Ovary (tissue), 9 donors: ENCODE data around the gene TM4SF4. TPM values are rescaled to one million over a fixed set of nuclear protein-coding genes. Genes with fewer than 3 reads are reported as not detected.

Experiments
- DNase-seq, 5 donors: peaks; one replicate each; pipeline ENCODE4 v3.0.0-alpha.2; 2019 to 2020
- H3K27ac ChIP-seq, 2 donors: fragments of 200-600 bp; one replicate each; pipeline versions ENCODE4 v1.5.1 to v1.8.0; 2019 to 2022
- H3K27me3 ChIP-seq: fragments of 200-600 bp; one replicate; pipeline ENCODE4 v1.8.0; 2022
- H3K36me3 ChIP-seq: fragments of 200-600 bp; sonication (generic); one replicate; pipeline ENCODE4 v1.5.1; 2019
- H3K4me1 ChIP-seq: one replicate; pipeline ENCODE4 v1.8.1; 2013; ENCODE audit warnings: mild to moderate bottlenecking, moderate library complexity; ENCODE audit not compliant: insufficient read depth
- H3K4me3 ChIP-seq: fragments of 200-600 bp; sonication (generic); one replicate; pipeline ENCODE4 v1.5.1; 2017
- H3K9me3 ChIP-seq, 2 donors: fragments of 200-600 bp in 1 of 2; sonication (generic) in 1 of 2; one replicate each; pipeline versions ENCODE4 v1.5.1 to v1.8.1; 2013 to 2019; ENCODE audit warnings: mild to moderate bottlenecking in 1 of 2, moderate library complexity in 1 of 2
- EP300 ChIP-seq: sonication (generic); formaldehyde crosslinking; IDR thresholded peaks from one replicate; pipeline ENCODE4 v1.6.1; 2017; ENCODE audit warnings: antibody characterized with exemption
- POLR2A ChIP-seq: fragments of 450-650 bp; IDR thresholded peaks from one replicate; pipeline ENCODE4 v1.6.1; 2017; ENCODE audit warnings: antibody characterized with exemption, mild to moderate bottlenecking, moderate library complexity
- WGBS, 3 donors: extraction: QIAGEN DNeasy Blood & Tissue Kit in 1 of 3; methylation state at CpG; one replicate each; pipeline versions ENCODE4 v1.1.5 to v1.1.7; 2013 to 2017; 5-methylcytosine and 5-hydroxymethylcytosine counted together
- intact Hi-C, 4 donors: fragments of 100-400 bp; cut with DNase I; formaldehyde crosslinking; loops; one replicate each; pipeline versions ENCODE4 v1.11.0 to v1.15.1; 2022 to 2023
- polyA plus RNA-seq, 2 donors: library from polyadenylated mRNA; stranded (reverse); fragments of 200-250 nt in 1 of 2; fragments of 350-450 nt in 1 of 2; fragmentation: Illumina TruSeq in 1 of 2; extraction: RNeasy Lipid Tissue Mini Kit (QIAGEN cat#74804) in 1 of 2; gene quantifications; one replicate each; pipeline ENCODE4 v1.2.3, GENCODE V29; 2013 to 2014
- total RNA-seq, 7 donors: library from RNA; depleted of rRNA in 2 of 7; stranded (reverse); fragments of >200 nt in 2 of 7; fragmentation: NEBNext Ultra II Directional in 3 of 7; extraction: Animal tissue kit (Norgen Biotek cat#: 25700) in 3 of 7; gene quantifications; one replicate each; pipeline versions ENCODE4 v1.1.0 to v1.2.4, GENCODE V29; 2016 to 2023
- TF ChIP-seq, protein P1 (sequence below), 3 donors: fragments of 450-650 bp in 2 of 3; fragments of 200-600 bp in 1 of 3; IDR thresholded peaks; one replicate each; pipeline versions ENCODE4 v1.5.1 to v1.8.0; 2016 to 2022; ENCODE audit warnings: antibody characterized with exemption in 3 of 3, mild to moderate bottlenecking in 1 of 3
- donor health status: DM: no; HTN: no; CAD: no; lungs with moderate emphysema.
- donor health status: DM: no; HTN: no; CAD: no.
- donor health status: Bipolar disorder and iron deficiency.
- donor health status: DM: yes; HTN: yes; CAD: no.
- donor health status: DM: no; HTN: no; CAD: no.
- donor health status: DM: yes; HTN: yes; CAD: no.

Gene TM4SF4
- total and polyA plus RNA-seq, 9 donors, result 0.10 to 6.9 (median 4.5) TPM; not detected in 4

DNA sequence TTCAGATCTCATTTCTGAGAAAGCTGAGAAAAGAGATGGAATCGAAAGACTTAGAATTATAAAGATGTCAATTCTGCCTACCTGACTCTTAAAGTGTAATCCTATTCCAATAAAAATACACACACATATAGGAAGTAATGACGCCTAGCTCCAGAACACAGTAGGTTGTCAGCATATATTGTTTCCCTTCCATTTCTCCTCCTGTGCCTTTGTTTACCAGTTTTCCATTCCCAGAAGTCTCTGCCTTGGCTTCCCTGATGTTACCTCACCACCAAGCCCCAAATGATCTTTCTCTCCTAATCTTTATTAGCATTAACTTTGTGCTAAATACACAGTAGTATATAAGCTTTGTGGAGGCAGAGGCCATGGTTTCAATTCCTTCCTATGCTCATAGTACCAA, 40.0 kb downstream of the TM4SF4 start:
- H3K36me3 ChIP-seq, result no peaks in the 10 kb centered on the region
- intact Hi-C loops, result loop anchor here in 3 of 4 donors (5.0 to 10.0 kb wide), 3 partner anchors 200 to 380 kb away; no protein-coding TSS in a partner anchor
- no peaks in the 10 kb centered on the region for H3K27me3 ChIP-seq
- H3K9me3 ChIP-seq, result no peaks in the 10 kb centered on the region
- WGBS, 3 donors, result 88 to 90% (median 90%) methylated on average over 2 of the region's 2 CpGs
- peaks cover 3% of the 10 kb centered on the region for H3K4me1 ChIP-seq
- TF ChIP-seq POLR2A (no peak), EP300 (no peak)
- TF ChIP-seq, protein P1, sequence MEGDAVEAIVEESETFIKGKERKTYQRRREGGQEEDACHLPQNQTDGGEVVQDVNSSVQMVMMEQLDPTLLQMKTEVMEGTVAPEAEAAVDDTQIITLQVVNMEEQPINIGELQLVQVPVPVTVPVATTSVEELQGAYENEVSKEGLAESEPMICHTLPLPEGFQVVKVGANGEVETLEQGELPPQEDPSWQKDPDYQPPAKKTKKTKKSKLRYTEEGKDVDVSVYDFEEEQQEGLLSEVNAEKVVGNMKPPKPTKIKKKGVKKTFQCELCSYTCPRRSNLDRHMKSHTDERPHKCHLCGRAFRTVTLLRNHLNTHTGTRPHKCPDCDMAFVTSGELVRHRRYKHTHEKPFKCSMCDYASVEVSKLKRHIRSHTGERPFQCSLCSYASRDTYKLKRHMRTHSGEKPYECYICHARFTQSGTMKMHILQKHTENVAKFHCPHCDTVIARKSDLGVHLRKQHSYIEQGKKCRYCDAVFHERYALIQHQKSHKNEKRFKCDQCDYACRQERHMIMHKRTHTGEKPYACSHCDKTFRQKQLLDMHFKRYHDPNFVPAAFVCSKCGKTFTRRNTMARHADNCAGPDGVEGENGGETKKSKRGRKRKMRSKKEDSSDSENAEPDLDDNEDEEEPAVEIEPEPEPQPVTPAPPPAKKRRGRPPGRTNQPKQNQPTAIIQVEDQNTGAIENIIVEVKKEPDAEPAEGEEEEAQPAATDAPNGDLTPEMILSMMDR (IDR thresholded peaks at IDR 0.05), result no peak
- no peak overlapping the region for H3K27ac ChIP-seq
- no peak overlapping the region for H3K4me3 ChIP-seq
- no peak for DNase-seq

DNA sequence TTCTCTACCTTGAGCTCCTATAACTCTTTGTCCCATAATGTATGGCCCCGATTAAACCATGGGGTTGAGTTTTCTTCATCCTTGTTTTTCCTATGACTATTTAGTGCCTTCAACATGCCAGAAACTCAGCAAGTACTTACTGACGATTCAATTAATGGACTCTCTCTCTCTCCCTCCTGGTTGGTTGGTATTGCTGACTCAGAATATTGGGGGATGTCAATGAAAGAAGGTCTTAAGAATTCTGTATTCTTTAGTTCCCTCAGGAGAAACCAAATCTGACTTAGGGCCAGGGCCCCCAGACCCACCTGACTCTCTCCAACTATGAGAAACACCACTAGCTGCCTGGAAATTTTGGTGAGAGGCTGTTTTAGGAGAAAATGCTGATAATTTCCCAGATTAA, 40.8 kb downstream of the TM4SF4 start:
- Histone ChIP-seq H3K4me3 (no peak overlapping the region), H3K4me1 (peaks cover 3% of the 10 kb centered on the region), H3K36me3 (no peaks in the 10 kb centered on the region), H3K27ac (no peak overlapping the region), H3K27me3 (no peaks in the 10 kb centered on the region), H3K9me3 (no peaks in the 10 kb centered on the region)
- TF ChIP-seq, protein P1 (IDR thresholded peaks at IDR 0.05), result no peak
- TF ChIP-seq EP300, result no peak
- no peak for TF ChIP-seq POLR2A
- 85 to 91% (median 90%) methylated on average over 2 of the region's 2 CpGs for WGBS, 3 donors
- DNase-seq, result no peak
- intact Hi-C loops, result loop anchor here in 2 of 4 donors (10.0 kb wide), 2 partner anchors 200 to 380 kb away; no protein-coding TSS in a partner anchor

DNA sequence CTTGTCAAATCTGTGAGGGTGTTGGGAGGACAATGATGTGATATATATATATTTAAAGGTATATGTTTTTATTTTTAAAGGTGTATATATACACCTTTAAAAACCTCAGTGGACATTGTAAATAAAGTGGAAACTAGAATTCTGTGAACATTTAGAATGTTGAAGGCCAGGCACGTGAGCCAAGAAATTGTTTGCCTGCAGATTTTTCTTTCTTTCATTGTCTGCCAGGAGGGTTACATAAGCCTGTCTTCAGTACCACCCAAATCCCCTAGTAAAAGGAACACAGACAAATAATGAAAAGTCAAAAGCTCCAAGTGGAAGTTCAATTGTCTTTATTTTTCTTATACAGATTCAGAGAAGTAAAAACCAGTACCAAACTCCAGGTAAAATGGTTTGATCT, 42.4 kb downstream of the TM4SF4 start:
- intact Hi-C loops, result loop anchor here in 2 of 4 donors (10.0 kb wide), 2 partner anchors 198 to 378 kb away; no protein-coding TSS in a partner anchor
- DNase-seq, result peak in 1 of 5 donors; percentile 34
- H3K27ac ChIP-seq, result no peak overlapping the region
- 5 to 11% (median 7%) methylated on average over 1 of the region's 1 CpG for WGBS, 3 donors
- no peak overlapping the region for H3K4me3 ChIP-seq
- TF ChIP-seq POLR2A (no peak), EP300 (no peak)
- TF ChIP-seq, protein P1 (IDR thresholded peaks at IDR 0.05), result no peak
- no peaks in the 10 kb centered on the region for H3K36me3 ChIP-seq
- H3K9me3 ChIP-seq, result no peaks in the 10 kb centered on the region
- no peaks in the 10 kb centered on the region for H3K27me3 ChIP-seq
- H3K4me1 ChIP-seq, result peaks cover 3% of the 10 kb centered on the region

DNA sequence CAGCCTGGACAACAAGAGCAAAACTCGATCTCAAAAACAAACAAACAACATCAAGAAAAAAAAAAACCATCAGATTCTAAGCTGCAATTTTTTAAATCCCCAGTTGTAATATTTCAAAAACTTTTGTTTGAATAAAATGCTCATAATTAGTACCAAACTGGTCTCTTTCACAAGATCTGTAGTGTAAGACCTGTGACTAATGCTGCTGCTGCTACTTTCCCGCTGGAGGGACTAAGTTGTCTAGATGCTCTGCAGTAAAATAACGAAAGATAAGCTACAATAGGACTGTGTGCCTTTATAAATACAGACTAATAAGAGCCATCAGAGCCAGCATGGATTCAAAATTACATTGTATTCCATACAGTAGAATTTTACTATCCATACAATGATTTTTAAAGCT, 45.4 kb downstream of the TM4SF4 start:
- no peak for TF ChIP-seq POLR2A
- Histone ChIP-seq H3K4me1 (peaks cover 3% of the 10 kb centered on the region), H3K4me3 (no peak overlapping the region), H3K27ac (no peak overlapping the region), H3K36me3 (no peaks in the 10 kb centered on the region), H3K9me3 (no peaks in the 10 kb centered on the region), H3K27me3 (no peaks in the 10 kb centered on the region)
- WGBS, 3 donors, result 68 to 83% (median 78%) methylated on average over 3 of the region's 3 CpGs
- intact Hi-C loops, result loop anchor here in 2 of 4 donors (10.0 kb wide), 2 partner anchors 195 to 375 kb away; no protein-coding TSS in a partner anchor
- DNase-seq, result no peak

DNA sequence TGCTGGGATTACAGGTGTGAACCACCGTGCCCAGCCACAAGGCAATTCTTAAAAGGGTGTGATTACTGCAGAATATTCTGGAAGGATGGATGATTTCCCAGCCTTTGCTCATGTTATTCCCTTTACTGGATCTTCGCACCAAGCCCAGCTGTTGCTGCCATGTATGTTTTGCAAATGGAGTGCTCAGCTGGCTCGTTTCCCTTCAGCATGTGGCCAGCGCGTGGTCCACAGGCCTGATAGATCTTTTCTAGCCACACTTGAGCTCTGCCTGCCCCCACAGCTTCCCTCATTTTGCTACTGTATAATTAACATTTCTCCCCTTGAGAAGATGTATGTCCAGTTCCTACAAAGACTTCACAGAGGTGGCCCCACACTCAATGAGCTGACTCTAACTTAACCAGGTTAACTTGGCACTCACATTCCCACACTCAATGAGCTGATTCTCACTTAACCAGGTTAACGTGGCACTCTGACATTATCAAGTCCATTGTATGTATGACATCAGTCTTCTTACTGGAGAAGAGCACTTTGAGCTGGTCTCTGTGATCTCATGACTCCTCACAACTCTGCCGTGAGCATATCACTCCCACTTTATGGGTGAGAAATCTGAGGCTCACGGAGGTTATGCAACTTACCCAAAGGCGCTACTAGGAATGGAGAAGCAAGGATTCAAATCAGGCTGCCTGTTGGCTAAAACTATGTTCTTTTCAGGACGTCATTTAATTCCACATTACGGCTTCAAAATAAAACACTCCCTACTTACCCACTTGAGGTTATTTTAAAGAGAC, 49.2 kb downstream of the TM4SF4 start:
- intact Hi-C loops, result no loop called here
- WGBS, 3 donors, result 71 to 83% (median 81%) methylated on average over 11 of the region's 11 CpGs
- Histone ChIP-seq H3K4me1 (peaks cover 7% of the 10 kb centered on the region), H3K9me3 (no peaks in the 10 kb centered on the region), H3K4me3 (no peak overlapping the region), H3K36me3 (no peaks in the 10 kb centered on the region), H3K27ac (no peak overlapping the region), H3K27me3 (no peaks in the 10 kb centered on the region)
- no peak for DNase-seq
- TF ChIP-seq, protein P1 (IDR thresholded peaks at IDR 0.05), result no peak
- TF ChIP-seq POLR2A (no peak), EP300 (no peak)
